ENCODE measurements around the gene POLR1D. TPM values are rescaled to one million over a fixed set of nuclear protein-coding genes. Genes with fewer than 3 reads are reported as not detected.

Gene POLR1D
- total RNA-seq, 2 experiments from 2014 or later = 191 to 198 TPM

- ChIA-PET POLR2A (no interaction called here), CTCF (interaction anchor here (0.7 to 2.8 kb wide), 3 partner anchors 11 to 132 kb away, joined by 3 to 8 read pairs (median 3); no protein-coding TSS in a partner anchor)
- ATAC-seq = no peak
- Mint-ChIP-seq H3K27me3 (no peaks in the 10 kb centered on the region), H3K27ac (no peak overlapping the region), H3K4me1 (ENCODE audit: low read depth) (peaks cover 37% of the 10 kb centered on the region), H3K4me3 (no peak overlapping the region), H3K36me3 (ENCODE audit: low read depth) (peaks cover 12% of the 10 kb centered on the region), H3K9me3 (no peaks in the 10 kb centered on the region)
- no peak for DNase-seq
- intact Hi-C loops (cut with micrococcal nuclease) = no loop called here
- TF ChIP-seq, protein P1, sequence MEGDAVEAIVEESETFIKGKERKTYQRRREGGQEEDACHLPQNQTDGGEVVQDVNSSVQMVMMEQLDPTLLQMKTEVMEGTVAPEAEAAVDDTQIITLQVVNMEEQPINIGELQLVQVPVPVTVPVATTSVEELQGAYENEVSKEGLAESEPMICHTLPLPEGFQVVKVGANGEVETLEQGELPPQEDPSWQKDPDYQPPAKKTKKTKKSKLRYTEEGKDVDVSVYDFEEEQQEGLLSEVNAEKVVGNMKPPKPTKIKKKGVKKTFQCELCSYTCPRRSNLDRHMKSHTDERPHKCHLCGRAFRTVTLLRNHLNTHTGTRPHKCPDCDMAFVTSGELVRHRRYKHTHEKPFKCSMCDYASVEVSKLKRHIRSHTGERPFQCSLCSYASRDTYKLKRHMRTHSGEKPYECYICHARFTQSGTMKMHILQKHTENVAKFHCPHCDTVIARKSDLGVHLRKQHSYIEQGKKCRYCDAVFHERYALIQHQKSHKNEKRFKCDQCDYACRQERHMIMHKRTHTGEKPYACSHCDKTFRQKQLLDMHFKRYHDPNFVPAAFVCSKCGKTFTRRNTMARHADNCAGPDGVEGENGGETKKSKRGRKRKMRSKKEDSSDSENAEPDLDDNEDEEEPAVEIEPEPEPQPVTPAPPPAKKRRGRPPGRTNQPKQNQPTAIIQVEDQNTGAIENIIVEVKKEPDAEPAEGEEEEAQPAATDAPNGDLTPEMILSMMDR (IDR thresholded peaks at IDR 0.05) = no peak
Measured at GRCh38 chr13:27638521-27638920, 16.8 kb downstream of the POLR1D start.

- Mint-ChIP-seq H3K36me3 (ENCODE audit: low read depth) (peaks cover 14% of the 10 kb centered on the region), H3K27ac (no peak overlapping the region), H3K9me3 (no peaks in the 10 kb centered on the region), H3K4me1 (ENCODE audit: low read depth) (peaks cover 38% of the 10 kb centered on the region), H3K27me3 (no peaks in the 10 kb centered on the region), H3K4me3 (no peak overlapping the region)
- no peak for ATAC-seq
- intact Hi-C loops (cut with micrococcal nuclease) = no loop called here
- no peak for DNase-seq
- ChIA-PET POLR2A (interaction anchor here (0.8 to 1.0 kb wide), 2 partner anchors 11 to 15 kb away, joined by 3 to 4 read pairs; no protein-coding TSS in a partner anchor), CTCF (interaction anchor here (2.8 kb wide), 1 partner anchor 10 kb away, joined by 8 read pairs; no protein-coding TSS in a partner anchor)
- TF ChIP-seq, protein P1 (IDR thresholded peaks at IDR 0.05) = no peak
Measured at GRCh38 chr13:27639186-27639585, 17.5 kb downstream of the POLR1D start.

DNA sequence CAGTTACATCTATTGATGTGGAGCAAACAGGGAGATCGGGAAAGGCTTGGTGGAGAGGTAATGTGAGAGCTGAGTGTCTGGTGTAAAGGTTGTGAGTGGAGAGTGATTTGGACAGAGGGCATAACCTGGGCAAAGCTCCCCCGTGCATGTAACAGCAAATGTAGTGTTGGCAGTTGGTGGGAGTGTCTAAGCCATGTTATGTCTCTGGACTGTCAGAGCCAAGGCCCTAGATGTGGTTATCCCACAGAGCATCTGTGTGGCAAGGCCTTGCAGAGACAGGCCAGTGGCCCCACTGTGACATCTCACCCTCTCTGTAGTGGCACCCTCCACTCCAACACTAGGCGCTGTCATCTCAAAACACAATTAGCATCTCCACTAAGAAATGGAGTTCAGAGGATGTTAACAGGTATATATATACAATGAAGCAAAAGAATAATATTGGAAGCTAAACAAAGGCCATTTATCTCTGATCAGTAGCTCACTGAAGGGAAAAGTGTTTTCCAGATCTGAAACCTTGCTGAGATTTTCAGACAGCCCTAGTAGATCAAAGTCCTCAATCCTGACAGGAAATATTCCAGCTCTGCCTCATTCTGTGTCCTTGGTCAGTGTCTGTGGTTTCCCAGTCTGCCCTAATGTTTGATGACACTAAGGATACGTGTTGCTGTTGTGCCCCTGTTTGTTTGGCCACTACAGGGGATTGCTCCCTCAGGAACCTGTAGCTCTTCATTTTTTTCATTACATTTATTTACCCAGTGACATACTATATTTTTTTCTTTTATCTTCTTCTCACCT, 20.2 kb downstream of the POLR1D start:
- H3K4me3 Mint-ChIP-seq = no peak overlapping the region
- no peak for ATAC-seq
- no peak for DNase-seq
- H3K27me3 Mint-ChIP-seq = no peaks in the 10 kb centered on the region
- H3K4me1 Mint-ChIP-seq (ENCODE audit: low read depth) = peaks cover 28% of the 10 kb centered on the region
- H3K9me3 Mint-ChIP-seq = peaks cover 3% of the 10 kb centered on the region
- H3K36me3 Mint-ChIP-seq (ENCODE audit: low read depth) = peaks cover 23% of the 10 kb centered on the region
- CTCF ChIA-PET = interaction anchor here (1.0 to 1.3 kb wide), 3 partner anchors 10 to 154 kb away, joined by 3 read pairs; no protein-coding TSS in a partner anchor
- TF ChIP-seq, protein P1 (IDR thresholded peaks at IDR 0.05) = no peak
- H3K27ac Mint-ChIP-seq = no peak overlapping the region
- POLR2A ChIA-PET = interaction anchor here (1.0 to 1.8 kb wide), 3 partner anchors 20 to 22 kb away, joined by 3 to 4 read pairs (median 3); no protein-coding TSS in a partner anchor
- intact Hi-C loops (cut with micrococcal nuclease) = no loop called here

DNA sequence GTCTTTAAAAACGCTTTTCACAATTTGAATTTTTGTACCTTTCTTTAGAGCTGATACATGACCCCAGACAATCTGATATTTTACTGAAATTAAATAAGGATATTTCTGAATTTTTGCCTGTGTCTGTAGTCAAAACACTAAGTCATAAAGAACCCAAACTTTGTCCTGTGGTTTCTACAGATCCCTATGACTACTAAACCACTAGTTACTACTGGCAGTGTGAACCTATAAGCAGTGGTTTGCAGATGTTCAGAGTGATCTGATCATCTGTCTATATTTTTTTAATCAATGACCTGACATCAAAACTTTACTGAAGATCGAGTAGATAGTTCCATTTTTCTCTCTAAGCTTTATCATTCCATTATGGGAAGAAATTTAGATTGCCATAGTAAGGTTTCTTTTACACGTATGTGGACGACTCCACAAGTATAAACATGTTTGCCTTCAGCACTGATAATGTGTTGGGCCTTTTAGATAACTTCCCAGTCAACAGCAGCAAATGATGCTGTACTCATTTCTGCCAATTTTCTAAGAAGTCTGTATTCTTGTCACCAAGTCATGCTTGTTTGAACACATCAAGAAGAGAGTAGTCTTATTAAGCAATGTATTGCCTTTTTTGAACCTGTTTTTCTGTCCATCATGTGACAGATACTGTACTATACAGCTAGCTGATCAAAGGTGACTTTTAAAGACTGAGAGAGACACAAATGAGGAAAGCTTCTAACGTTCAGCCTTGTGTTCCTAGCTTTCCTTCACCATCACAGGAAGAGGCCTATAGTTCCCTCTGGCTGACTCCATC, 21.8 kb downstream of the POLR1D start:
- CTCF ChIA-PET = interaction anchor here (0.9 to 1.0 kb wide), 2 partner anchors 127 to 270 kb away, joined by 3 read pairs; no protein-coding TSS in a partner anchor
- TF ChIP-seq, protein P1 (IDR thresholded peaks at IDR 0.05) = no peak
- Mint-ChIP-seq H3K4me3 (no peak overlapping the region), H3K36me3 (ENCODE audit: low read depth) (peaks cover 29% of the 10 kb centered on the region), H3K27ac (no peak overlapping the region), H3K4me1 (ENCODE audit: low read depth) (peaks cover 18% of the 10 kb centered on the region), H3K9me3 (peaks cover 7% of the 10 kb centered on the region), H3K27me3 (no peaks in the 10 kb centered on the region)
- intact Hi-C loops (cut with micrococcal nuclease) = no loop called here
- DNase-seq (no peak), ATAC-seq (no peak)
- POLR2A ChIA-PET = interaction anchor here (1.8 kb wide), 1 partner anchor 21 kb away, joined by 4 read pairs; no protein-coding TSS in a partner anchor

All from activated CD8-positive, alpha-beta T cell treated with anti-CD3 and anti-CD28 coated beads for 36 hours (primary cell).